C4-2B (cell line): Measurements from ENCODE around the gene CACNA1B.

Experiments used
- CTCF ChIP-seq: fragments of 450-650 bp; conservative IDR thresholded peaks from 2 replicates; pipeline ENCODE4 v1.5.1; 2017; ENCODE audit warnings: mild to moderate bottlenecking
- ZFX ChIP-seq: fragments of 450-650 bp; IDR thresholded peaks from 2 replicates; pipeline ENCODE4 v1.6.1; 2017

GRCh38 chr9:138082918-138083636 is 205.5 kb downstream of the CACNA1B start:
- TF ChIP-seq ZFX (no peak), CTCF (no peak)
